ENCODE measurements around the gene SELENOS.

The SELENOS gene

DNA sequence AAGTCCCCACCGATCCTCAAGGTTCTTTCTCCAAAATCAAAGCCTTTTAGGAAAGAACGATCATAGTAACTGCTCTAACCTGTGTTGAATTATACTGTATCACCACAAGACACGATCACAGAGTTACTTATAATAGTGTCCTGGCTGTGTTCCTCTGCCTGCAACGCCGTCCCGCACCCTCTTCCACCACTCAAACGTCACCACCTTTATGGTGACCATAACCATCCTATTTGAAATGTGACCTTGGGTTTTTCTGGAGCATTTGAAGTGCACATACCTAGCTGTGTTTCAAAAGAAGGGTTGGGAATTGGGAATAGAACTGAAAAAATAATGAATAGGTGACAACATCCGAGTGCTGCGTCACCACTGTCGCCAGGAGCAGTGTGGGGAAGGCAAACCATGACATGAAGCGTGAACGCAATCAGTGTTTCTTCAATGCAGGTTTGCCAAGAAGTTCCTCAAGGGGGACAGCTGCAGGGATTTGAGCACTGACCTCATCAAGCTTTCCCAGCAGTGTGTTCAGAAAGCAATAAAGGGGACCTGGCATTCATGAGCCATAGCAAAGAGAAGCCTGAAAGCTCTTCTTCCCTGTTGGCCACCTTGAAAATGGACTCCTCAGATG is 769 bp upstream of the SELENOS start:
- in situ Hi-C loops (cut with MboI; ENCODE audit: low sequenced_read_pairs) = no loop called here

DNA sequence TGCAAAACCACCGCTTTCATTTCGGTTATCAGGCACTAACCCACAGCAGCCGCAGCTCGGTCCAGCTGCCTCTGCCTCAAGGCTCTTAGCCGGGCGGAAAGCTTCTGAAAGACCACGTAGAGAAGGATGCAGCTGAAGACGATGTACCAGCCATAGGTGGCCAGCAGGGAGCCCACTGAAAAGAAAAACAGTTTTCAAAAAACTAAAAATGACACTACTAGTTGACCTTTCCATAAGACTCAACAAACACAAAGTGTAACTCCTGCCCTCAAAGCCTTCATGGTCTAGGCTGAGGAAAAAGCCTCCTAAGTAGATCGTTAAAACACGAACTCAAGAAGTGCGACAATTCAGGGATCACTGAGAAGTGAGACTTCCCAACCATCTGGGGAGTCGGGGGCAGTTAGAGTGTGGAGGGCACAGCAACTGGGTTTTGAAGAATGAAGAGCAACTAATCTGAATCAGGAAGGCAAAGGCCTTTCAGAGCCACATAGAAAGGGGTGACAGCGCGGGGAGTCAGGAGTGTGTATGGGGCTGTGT is 716 bp downstream of the SELENOS start:
- in situ Hi-C loops (cut with MboI; ENCODE audit: low sequenced_read_pairs) = no loop called here

DNA sequence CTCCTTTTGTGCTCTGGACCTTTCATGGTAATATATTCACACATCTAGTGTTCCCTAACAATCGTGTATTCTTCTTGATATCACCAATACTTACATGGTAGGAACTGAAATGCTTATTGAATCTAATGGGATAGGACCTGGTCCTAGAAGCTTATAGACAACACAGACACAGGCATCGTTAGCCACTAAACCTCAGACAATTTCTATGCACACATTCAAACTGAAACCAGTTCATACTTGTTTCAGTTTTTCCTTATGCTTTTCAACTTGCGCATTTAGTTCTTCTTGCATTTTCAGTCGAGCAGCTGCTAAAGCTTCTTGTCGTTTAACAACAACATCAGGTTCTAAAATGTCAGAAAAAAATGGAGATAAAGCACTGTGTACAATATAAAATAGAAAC is 2.3 kb downstream of the SELENOS start:
- in situ Hi-C loops (cut with MboI; ENCODE audit: low sequenced_read_pairs) = no loop called here

DNA sequence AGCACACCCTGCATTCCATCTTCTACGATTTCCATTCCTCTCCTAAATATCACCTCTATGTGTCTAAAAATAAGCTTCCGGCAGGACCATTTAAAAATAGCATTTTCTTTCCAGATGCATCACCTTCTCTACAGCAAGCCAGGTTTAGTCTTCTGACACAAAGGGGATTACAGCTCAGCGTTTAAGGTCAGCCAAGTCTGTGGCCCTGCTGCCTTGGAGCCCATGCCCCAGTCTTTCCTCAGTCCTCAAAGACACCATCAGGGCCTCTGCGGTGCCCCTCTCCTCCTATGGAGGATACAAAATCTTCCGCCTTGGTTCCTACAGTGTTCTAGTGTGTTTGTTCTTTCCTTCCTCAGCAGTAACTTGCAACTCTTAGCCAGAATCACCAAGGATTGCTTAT is 3.8 kb downstream of the SELENOS start:
- in situ Hi-C loops (cut with MboI; ENCODE audit: low sequenced_read_pairs) = loop anchor here (25.0 kb wide), 1 partner anchor 236 kb away; no protein-coding TSS in a partner anchor

DNA sequence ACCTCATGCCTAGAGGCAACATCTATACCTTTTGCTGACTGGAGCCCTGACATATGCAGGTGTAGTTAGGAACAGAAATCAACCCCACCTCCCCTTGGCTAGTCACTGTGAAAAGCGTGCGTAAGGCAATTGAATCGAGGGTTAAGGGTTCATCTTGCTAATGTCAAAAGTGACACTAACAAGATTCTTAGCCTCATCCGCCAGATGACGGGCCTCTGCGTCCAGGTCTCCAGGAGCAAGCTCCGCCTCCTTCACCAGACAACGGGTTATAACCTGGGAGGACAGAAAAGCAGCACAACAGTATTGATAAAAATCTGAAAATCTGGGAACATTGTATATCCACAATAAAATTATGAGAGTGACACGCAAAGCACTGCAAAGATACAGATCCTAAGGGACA is 4.7 kb downstream of the SELENOS start:
- in situ Hi-C loops (cut with MboI; ENCODE audit: low sequenced_read_pairs) = loop anchor here (25.0 kb wide), 1 partner anchor 235 kb away; no protein-coding TSS in a partner anchor

DNA sequence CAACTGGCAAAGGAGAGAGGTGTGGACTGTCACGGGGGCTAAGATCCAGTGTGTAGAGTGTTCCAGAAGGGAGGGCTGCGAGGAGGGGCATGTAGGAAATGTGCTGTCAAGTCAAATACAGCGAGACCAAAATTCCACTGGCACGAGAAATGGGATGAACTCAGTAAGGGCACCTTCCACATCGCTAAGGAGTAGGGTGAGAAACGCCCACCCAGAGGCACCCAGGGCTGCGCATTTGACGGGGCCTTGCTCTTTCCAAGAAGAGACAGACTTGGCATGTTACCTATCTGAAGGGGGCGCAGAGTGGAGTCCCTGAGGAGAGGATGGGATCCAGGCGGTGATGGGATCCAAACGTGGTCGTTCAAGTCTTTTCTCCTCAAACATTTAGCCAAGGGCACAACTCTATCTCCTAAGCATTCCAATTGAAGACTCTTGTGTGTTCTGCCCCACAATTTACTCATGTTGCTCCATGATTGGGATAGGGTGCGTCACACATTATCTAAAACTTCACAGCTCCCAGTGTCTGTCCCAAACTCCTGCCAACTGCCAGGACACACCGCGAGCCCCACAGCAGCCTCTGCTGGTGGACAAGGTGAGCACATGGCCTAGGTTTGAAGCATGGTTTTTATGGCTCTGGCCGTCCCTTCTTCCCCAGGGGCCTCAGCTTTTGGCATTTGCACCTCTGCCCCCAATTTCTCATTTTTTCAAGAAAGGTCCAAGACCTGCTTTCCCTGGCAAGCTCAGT is 7.6 kb downstream of the SELENOS start:
- in situ Hi-C loops (cut with MboI; ENCODE audit: low sequenced_read_pairs) = loop anchor here (25.0 kb wide), 1 partner anchor 232 kb away; no protein-coding TSS in a partner anchor

DNA sequence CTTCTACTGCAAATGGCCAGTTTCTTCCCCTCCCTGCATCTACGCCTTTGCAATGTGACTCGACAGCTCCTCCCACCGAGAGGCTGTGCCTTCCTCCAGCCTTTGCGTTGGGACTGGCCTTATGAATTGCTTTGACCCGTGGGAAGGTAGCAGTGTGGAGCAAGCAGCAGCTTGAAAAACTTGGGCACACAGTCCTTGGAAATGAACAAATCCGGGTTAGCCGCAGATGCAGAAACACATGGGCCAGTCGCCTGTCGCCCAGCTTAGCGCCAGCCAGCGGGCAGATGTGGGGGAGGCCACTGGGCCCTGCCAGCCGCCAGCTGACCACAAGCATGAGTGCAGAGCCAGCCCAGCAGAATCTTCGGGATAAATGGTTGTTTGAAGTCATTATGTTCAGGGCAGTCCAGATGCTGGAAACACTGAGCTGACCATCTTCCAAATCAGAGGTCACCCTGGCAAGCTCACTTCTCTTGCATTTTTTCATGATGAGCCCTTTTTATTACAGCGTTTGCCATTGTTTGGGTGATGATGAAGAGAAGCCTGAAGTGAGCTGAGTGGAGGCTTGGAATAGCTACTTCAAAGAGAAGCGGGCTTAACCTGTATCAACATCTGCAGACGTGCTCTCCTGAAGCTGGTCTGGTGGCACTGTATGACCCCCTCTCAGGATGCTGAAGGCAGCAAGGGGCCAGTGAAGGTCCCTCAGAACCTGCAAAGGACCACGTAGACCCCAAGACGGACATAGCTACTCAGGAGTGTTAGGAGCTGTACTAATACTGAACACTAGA is 9.8 kb downstream of the SELENOS start:
- in situ Hi-C loops (cut with MboI; ENCODE audit: low sequenced_read_pairs) = loop anchor here (25.0 kb wide), 1 partner anchor 230 kb away; no protein-coding TSS in a partner anchor

DNA sequence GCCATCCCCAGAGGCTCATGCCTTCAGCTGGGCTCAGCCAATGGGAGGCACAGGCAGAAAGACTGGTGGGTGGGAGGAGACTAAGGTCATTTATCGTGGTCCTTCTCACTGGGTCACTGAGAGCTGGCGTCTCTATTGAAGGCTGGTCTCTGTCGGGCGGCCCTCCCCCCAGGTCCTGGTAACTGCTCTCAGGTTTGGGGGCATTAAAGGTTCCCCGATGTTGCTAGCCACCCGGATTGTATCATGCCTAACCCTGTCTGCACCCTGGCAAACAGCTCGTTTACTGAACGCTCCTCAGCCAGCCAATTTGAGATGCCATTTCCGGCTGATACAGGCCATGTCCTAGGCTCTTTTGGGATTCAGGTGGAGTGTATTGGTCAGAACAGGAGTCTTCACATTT is 10.5 kb downstream of the SELENOS start:
- in situ Hi-C loops (cut with MboI; ENCODE audit: low sequenced_read_pairs) = loop anchor here (25.0 kb wide), 1 partner anchor 229 kb away; no protein-coding TSS in a partner anchor

DNA sequence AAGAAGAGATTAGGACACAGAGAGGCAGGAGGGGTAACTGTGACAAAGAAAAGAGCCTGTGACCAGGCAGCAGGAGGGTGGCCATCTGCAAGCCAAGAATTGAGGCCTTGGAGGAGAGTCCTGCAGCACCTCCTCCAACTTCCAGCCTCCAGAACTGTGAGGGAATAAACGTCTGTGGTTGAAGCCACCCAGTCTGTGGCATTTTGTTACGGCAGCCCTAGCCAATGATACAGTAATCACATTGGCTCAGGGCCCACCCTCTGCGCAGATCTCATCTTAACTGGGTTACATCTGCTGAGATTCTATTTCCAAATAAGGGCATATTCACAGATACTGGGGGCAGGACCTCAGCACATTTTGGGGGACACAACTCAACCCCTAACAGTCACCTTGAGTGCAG is 11.3 kb downstream of the SELENOS start:
- in situ Hi-C loops (cut with MboI; ENCODE audit: low sequenced_read_pairs) = loop anchor here (25.0 kb wide), 1 partner anchor 229 kb away; no protein-coding TSS in a partner anchor

DNA sequence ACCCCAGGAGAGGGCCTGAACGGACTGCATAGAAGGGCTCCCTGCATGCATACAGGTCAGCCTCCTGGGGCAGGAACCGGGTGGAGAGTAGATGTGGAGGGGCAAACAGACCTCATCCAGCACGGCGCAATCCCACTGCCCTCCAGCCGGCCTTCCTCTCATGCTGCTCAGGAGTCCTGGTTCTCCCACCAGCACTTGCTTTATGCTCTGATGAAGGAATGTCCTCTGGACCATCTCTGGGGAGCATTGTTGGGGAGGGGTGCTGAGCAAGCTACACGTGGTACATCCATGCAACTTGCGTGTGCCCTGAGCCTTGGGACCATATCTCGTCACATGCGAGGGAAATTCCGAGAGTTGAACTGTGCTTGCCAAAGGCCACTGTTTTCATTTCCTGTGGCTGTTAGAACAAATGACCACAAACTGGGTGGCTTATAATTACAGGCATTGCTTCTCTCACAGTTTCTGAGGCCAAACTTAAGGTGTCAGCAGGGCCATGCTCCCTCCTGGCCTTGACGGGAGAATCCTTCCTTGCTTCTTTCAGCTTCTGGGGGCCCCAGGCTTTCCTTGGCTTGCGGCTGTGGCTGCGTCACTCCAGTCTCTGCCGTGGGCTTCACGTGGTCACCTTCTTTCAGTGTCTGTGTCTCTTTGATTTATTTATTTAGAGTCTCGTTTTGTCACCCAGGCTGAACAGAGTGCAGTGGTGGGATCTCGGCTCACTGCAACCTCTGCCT is 12.2 kb downstream of the SELENOS start:
- in situ Hi-C loops (cut with MboI; ENCODE audit: low sequenced_read_pairs) = loop anchor here (25.0 kb wide), 1 partner anchor 228 kb away; no protein-coding TSS in a partner anchor

DNA sequence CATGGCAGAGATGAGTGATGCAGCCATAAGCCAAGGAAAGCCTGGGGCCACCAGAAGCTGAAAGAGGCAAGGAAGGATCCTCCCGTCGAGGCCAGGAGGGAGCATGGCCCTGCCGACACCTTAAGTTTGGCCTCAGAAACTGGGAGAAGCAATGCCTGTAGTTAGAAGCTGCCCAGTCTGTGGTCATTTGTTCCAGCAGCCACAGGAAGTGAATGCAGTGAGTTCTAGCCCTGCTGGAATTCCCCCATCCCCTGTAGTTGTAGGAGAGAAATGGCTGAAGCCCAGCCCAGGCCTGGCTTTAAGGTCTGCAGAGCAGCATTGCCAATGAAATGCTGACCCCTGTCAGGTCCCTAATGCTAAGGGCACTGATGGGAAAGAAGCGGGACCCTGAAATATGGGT is 13.3 kb downstream of the SELENOS start:
- in situ Hi-C loops (cut with MboI; ENCODE audit: low sequenced_read_pairs) = loop anchor here (25.0 kb wide), 1 partner anchor 227 kb away; no protein-coding TSS in a partner anchor

DNA sequence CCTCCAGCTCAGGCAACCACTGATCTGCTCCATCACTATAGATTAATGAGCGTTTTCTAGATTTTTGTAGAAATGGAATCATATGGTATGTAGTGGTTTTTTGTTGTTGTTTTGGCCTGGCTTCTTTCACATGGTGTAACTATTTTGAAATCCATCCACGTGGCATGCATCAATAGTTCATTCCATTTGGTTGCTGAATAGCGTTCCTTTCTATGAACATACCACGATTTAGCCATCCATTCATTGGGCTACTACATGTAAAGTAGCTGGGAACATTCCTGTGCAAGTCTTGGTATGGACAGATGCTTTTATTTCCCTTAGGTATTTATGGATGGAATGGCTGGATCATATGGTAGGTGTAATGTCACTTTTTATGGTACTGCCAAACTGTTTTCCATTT is 14.7 kb downstream of the SELENOS start:
- in situ Hi-C loops (cut with MboI; ENCODE audit: low sequenced_read_pairs) = loop anchor here (25.0 kb wide), 1 partner anchor 225 kb away; no protein-coding TSS in a partner anchor

DNA sequence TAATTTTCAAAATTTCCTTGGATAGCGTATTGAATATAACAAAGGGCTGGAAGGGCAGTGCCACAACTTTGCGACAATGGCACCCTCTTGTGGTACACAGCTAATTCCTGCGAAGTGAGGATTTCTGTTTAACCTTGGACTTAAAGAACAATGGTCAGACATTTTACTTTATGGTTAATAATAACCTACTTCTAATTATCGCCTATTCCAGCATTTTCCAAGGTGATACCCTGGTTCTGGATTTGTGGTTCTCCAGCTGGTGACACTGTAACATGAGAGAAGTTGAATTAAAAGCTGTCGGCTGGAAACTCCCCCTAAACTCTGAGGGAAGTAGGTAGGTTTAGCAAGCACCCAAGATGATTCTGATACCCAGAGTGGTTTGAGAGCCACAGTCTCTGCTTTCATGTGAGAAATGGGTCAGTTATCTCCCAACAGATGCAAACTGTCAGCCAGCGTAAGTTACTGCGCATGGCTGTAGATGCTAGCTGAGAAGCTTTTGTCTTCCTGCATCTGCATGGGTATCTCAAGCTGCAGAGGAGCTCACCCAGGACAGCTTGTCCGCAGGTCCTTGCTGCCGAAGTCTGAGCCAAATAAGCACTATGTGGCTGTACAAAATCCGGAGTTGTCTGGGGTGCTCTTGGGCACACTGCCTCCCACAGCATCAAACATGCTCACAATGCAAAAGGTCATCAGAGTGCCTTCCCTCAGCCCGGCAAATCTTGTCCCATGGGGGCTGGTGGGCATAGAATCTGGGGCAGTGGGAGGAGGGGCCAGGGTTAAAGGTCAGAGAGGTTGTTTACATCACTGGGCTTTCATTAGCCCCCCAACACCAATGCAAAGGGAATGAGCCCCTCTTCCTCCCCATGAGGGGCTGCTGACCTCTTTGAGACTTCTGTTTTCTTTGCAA is 18.8 kb downstream of the SELENOS start:
- in situ Hi-C loops (cut with MboI; ENCODE audit: low sequenced_read_pairs) = loop anchor here (25.0 kb wide), 1 partner anchor 221 kb away; no protein-coding TSS in a partner anchor

DNA sequence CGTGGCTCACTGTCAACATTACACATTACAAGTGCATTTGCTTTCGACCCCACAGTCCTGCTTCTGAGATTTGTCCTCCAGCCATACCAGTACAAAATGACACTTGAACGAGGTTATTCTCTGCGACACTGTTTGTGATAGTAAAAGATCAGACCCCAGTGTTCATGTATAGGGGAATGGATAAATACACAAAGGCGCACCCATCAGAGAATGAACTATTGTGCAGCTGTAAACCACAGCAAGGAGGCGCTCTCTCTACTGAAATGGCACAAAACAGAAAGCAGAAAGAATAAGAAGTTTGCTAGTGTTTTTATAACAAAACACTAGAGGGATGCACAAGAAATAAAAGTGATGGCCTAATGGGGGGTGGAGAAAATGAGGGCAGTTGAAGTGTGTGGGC is 20.5 kb downstream of the SELENOS start:
- in situ Hi-C loops (cut with MboI; ENCODE audit: low sequenced_read_pairs) = loop anchor here (25.0 kb wide), 1 partner anchor 219 kb away; no protein-coding TSS in a partner anchor

DNA sequence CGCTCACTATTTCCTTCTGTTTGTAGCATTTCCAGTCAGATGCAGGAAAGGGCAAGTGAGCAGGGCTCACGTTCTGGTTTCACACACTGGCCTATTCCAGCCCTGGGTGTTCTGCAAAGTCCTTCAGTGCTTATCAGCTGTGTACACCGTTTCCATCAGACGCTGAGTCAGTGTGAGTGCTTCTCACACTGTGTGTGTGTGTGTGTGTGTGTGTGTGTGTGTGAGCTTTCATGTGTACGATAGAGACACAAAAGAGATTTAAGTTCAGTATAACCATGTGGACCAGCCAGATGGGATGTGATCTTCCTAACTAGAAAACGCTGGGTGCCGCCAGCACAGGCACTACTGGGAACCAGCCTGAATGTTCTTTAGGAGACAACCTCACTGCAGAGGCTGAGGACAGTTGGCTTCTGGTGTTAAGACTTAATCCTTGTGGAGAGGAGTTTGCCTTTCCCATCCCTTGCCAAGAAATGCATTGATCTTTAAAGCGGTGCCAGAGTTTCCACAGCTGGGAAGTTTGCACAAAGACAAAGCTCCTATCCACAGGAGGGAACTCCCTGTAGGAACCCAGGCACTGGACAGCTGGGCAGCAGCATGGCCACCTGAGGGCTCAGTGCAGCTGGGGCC is 21.6 kb downstream of the SELENOS start:
- in situ Hi-C loops (cut with MboI; ENCODE audit: low sequenced_read_pairs) = loop anchor here (25.0 kb wide), 1 partner anchor 218 kb away; no protein-coding TSS in a partner anchor

DNA sequence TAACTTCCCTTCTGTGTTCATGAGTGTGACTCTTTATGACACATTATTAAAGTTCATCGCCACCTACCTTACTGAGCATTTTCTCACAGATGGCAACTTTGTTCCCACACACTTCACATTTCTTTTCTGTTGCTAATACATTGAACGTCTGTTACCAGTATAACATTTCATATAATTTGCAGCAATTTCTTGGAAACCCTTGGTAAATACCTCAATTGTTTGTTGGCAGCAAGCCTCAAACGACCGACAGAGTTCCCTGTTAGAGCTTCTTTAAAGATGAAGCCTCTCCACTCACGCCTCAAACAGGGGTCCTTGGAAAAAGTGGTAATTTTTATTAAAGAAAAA is 22.3 kb downstream of the SELENOS start:
- in situ Hi-C loops (cut with MboI; ENCODE audit: low sequenced_read_pairs) = loop anchor here (25.0 kb wide), 1 partner anchor 218 kb away; no protein-coding TSS in a partner anchor

DNA sequence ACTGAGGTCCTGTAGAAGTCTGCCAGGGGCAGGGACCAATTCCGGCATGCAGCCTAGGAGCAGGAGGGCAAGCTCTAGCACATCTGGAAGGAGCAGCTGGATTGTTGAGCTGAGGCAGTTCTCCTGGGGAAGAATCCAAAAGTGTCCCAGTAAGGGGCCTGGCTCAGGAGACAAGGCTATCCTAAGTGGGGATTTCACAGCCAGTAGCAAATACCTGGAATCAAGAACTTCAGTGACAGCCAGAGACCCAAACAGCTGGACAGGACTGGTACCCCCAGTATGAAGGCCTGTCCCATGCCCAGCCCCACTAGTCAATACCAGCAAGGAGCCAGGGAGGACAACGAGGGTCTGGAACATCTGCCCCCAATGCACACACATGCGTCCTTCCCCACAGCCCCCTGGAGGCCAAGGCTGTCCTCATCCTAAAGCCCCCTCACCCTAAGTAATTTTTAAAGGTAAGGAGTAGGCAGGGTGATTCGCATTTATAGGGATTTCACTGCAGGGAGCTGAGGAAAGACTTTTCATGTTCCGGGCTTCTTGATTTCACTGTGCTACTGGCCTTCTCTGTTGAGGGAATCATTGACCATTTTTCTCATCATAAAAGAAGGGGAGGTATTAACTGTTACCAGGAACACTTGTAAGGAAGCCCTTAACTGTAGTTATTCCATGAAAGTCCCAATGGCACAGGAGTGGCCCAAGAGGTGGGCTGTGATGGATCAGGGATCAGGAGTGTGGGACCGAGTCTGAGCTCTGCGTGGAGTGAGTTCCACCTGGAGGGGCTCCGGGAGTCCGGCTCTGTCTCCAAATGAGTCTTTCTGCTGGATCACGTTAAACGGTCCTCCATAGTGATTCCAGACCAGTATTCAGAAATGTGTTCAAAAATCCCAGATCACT is 22.9 kb downstream of the SELENOS start:
- in situ Hi-C loops (cut with MboI; ENCODE audit: low sequenced_read_pairs) = loop anchor here (25.0 kb wide), 1 partner anchor 217 kb away; no protein-coding TSS in a partner anchor

Measured in hTERT RPE-1 (cell line).